Measurements from ENCODE around the gene COL1A1. TPM values are rescaled to one million over a fixed set of nuclear protein-coding genes. Genes with fewer than 3 reads are reported as not detected.
A peak's percentile ranks its signal among the peaks of the same experiment; 100 is the strongest.

The COL1A1 gene
- total RNA-seq (2013) = 0.81 TPM
- polyA plus RNA-seq (not detected), polyA minus RNA-seq (not detected in 2 replicates), total RNA-seq (0.05 to 1.4 (median 0.16) reads per million in 11 experiments)

- peaks cover 0 to 14% (median 6%) of the 10 kb centered on the region in 7 donors for H3K9me3 Mint-ChIP-seq
- peaks cover 0 to 4% of the 10 kb centered on the region in 2 donors for H3K9me3 ChIP-seq (replicated peaks in 1 of 2; ENCODE audit: control insufficient read depth in 1 of 2, insufficient read depth in 1 of 2, low read length in 2 of 2)
- H3K4me1 ChIP-seq (ENCODE audit: control insufficient read depth in 1 of 2, insufficient read depth in 2 of 2, low read length in 2 of 2) = peaks cover 17 to 20% of the 10 kb centered on the region in 2 donors
- H3K36me3 Mint-ChIP-seq = peaks cover 5 to 8% of the 10 kb centered on the region in 2 donors
- 8% methylated on average over 29 of the region's 34 CpGs for WGBS (ENCODE audit: insufficient coverage)
- peak within 1 kb of the TSS in 4 of 7 donors; percentile 62 to 79 (median 70) for H3K27ac Mint-ChIP-seq
- H3K4me3 Mint-ChIP-seq = peak within 1 kb of the TSS; percentile 77 to 90
- peaks cover 19% of the 10 kb centered on the region for H3K4me1 Mint-ChIP-seq
- intact Hi-C loops (cut with micrococcal nuclease) = loop anchor here in 1 of 2 donors (2.0 kb wide), 1 partner anchor 69 kb away; no protein-coding TSS in a partner anchor
- H3K9ac ChIP-seq (ENCODE audit: insufficient read depth, low read length, poor library complexity, severe bottlenecking) = peak within 1 kb of the TSS; percentile 48
- H3K4me3 ChIP-seq (replicated peaks in 1 of 3; ENCODE audit: low read depth in 2 of 3, low read length in 3 of 3) = peak within 1 kb of the TSS; percentile 7 to 77 (median 43)
- H3K27ac ChIP-seq (ENCODE audit: low read depth in 1 of 2, low read length in 2 of 2) = no peak within 1 kb of the TSS
- no peak for DNase-seq
- H3K4me2 ChIP-seq (replicated peaks; ENCODE audit: extremely low read depth, low read length, poor library complexity, severe bottlenecking) = peak within 1 kb of the TSS; percentile 82
- peaks cover 62 to 89% (median 70%) of the 10 kb centered on the region in 3 donors for H3K27me3 Mint-ChIP-seq (ENCODE audit: low read depth in 3 of 3)
- peak within 1 kb of the TSS; percentile 83 for H2AFZ ChIP-seq (ENCODE audit: insufficient read depth, low read depth, low read length, poor library complexity, severe bottlenecking)
- TF ChIP-seq CTCF (IDR thresholded peaks at IDR 0.05) = no peak
- no peaks in the 10 kb centered on the region for H3K36me3 ChIP-seq (replicated peaks in 1 of 2; ENCODE audit: control insufficient read depth in 1 of 2, insufficient read depth in 2 of 2, low read length in 2 of 2)
- H3K79me2 ChIP-seq (ENCODE audit: insufficient read depth, low read length) = no peaks in the 10 kb centered on the region
- peaks cover 18 to 56% of the 10 kb centered on the region in 2 donors for H3K27me3 ChIP-seq (ENCODE audit: control insufficient read depth in 2 of 2, insufficient read depth in 2 of 2, low read length in 2 of 2)
- H4K20me1 ChIP-seq (ENCODE audit: insufficient read depth, low read length) = no peaks in the 10 kb centered on the region
These were observed at the start of gene COL1A1 for GRCh38 chr17:50201276-50201854. Gene COL1A1 (minus strand): TSS chr17:50201631. CDS start chr17:50201513, 118 bp downstream.

- Mint-ChIP-seq H3K4me1 (no peaks in the 10 kb centered on the region), H3K36me3 (no peaks in the 10 kb centered on the region), H3K9me3 (peaks cover 8 to 23% (median 14%) of the 10 kb centered on the region in 7 donors), H3K27me3 (ENCODE audit: low read depth in 3 of 3) (peaks cover 2 to 14% (median 6%) of the 10 kb centered on the region in 3 donors), H3K4me3 (no peak overlapping the region), H3K27ac (no peak overlapping the region)
- Histone ChIP-seq H3K36me3 (replicated peaks in 1 of 2; ENCODE audit: control insufficient read depth in 1 of 2, insufficient read depth in 2 of 2, low read length in 2 of 2) (no peaks in the 10 kb centered on the region), H3K9ac (ENCODE audit: insufficient read depth, low read length, poor library complexity, severe bottlenecking) (no peak overlapping the region), H3K79me2 (ENCODE audit: insufficient read depth, low read length) (no peaks in the 10 kb centered on the region), H3K9me3 (replicated peaks in 1 of 2; ENCODE audit: control insufficient read depth in 1 of 2, insufficient read depth in 1 of 2, low read length in 2 of 2) (peaks cover 0 to 6% of the 10 kb centered on the region in 2 donors), H2AFZ (ENCODE audit: insufficient read depth, low read depth, low read length, poor library complexity, severe bottlenecking) (no peak overlapping the region), H3K27me3 (ENCODE audit: control insufficient read depth in 2 of 2, insufficient read depth in 2 of 2, low read length in 2 of 2) (no peaks in the 10 kb centered on the region), H3K27ac (ENCODE audit: low read depth in 1 of 2, low read length in 2 of 2) (no peak overlapping the region), H4K20me1 (ENCODE audit: insufficient read depth, low read length) (no peaks in the 10 kb centered on the region), H3K4me1 (ENCODE audit: control insufficient read depth in 1 of 2, insufficient read depth in 2 of 2, low read length in 2 of 2) (no peaks in the 10 kb centered on the region), H3K4me3 (replicated peaks in 1 of 3; ENCODE audit: low read depth in 2 of 3, low read length in 3 of 3) (no peak overlapping the region), H3K4me2 (replicated peaks; ENCODE audit: extremely low read depth, low read length, poor library complexity, severe bottlenecking) (no peak overlapping the region)
- no CpG with 5 or more reads among the region's 2 CpGs for WGBS (ENCODE audit: insufficient coverage)
- TF ChIP-seq CTCF (IDR thresholded peaks at IDR 0.05) = no peak
- intact Hi-C loops (cut with micrococcal nuclease) = no loop called here
- DNase-seq = no peak
These were observed 46.8 kb upstream of the COL1A1 start for GRCh38 chr17:50248255-50248654.

All from CD14-positive monocyte (primary cell).